Stomach (tissue), 9 donors: ENCODE results near the gene CPXM2. TPM values are rescaled to one million over a fixed set of nuclear protein-coding genes. Genes with fewer than 3 reads are reported as not detected.

ENCODE experiments used
- DNase-seq, 2 donors: peaks; one replicate each; pipeline versions ENCODE4 v3.0.0 to v3.0.0-alpha.2; 2013 to 2019
- H3K27ac ChIP-seq, 5 donors: fragments of 200-600 bp in 4 of 5; sonication (generic) in 4 of 5; one replicate each; pipeline ENCODE4 v1.5.1; 2013 to 2019; ENCODE audit warnings: mild to moderate bottlenecking in 1 of 5, moderate library complexity in 1 of 5
- H3K27me3 ChIP-seq, 3 donors: fragments of 200-600 bp; sonication (generic); one replicate each; pipeline ENCODE4 v1.5.1; 2017 to 2019; ENCODE audit warnings: mixed run types in 1 of 3
- H3K36me3 ChIP-seq, 4 donors: fragments of 200-600 bp; sonication (generic); 1 replicate in 3 of 4; 2 replicates in 1 of 4; pipeline ENCODE4 v1.5.1; 2016 to 2019
- H3K4me1 ChIP-seq, 4 donors: fragments of 200-600 bp; sonication (generic); one replicate each; pipeline ENCODE4 v1.5.1; 2016 to 2019
- H3K4me3 ChIP-seq, 4 donors: fragments of 200-600 bp; sonication (generic) in 3 of 4; one replicate each; pipeline ENCODE4 v1.5.1; 2016 to 2019; ENCODE audit warnings: mild to moderate bottlenecking in 1 of 4
- H3K9me3 ChIP-seq, 4 donors: fragments of 200-600 bp; sonication (generic); one replicate each; pipeline ENCODE4 v1.5.1; 2016 to 2019
- EP300 ChIP-seq: sonication (generic); formaldehyde crosslinking; IDR thresholded peaks from one replicate; pipeline ENCODE4 v1.6.1; 2017; ENCODE audit warnings: antibody characterized with exemption
- POLR2A ChIP-seq, 4 donors: fragments of 450-650 bp; IDR thresholded peaks; one replicate each; pipeline ENCODE4 v1.6.1; 2016; ENCODE audit warnings: antibody characterized with exemption in 4 of 4, control low read depth in 2 of 4, mild to moderate bottlenecking in 1 of 4, moderate library complexity in 1 of 4
- POLR2AphosphoS5 ChIP-seq, 3 donors: sonication (generic); formaldehyde crosslinking; IDR thresholded peaks; one replicate each; pipeline ENCODE4 v1.6.1; 2016; ENCODE audit warnings: antibody characterized with exemption in 3 of 3
- WGBS, 5 donors: extraction: QIAGEN DNeasy Blood & Tissue Kit in 3 of 5; methylation state at CpG; one replicate each; pipeline versions ENCODE4 v1.1.5 to v1.1.7; 2013 to 2018; 5-methylcytosine and 5-hydroxymethylcytosine counted together
- intact Hi-C: fragments of 100-400 bp; cut with DNase I; formaldehyde crosslinking; loops from one replicate; pipeline ENCODE4 v1.15.1; 2023; ENCODE audit warnings: low total_unique reads
- polyA plus RNA-seq, 3 donors: library from polyadenylated mRNA; stranded (reverse); fragments of 200-250 nt; gene quantifications; one replicate each; pipeline ENCODE4 v1.2.3, GENCODE V29; 2013
- total RNA-seq, 5 donors: library from RNA; depleted of rRNA; stranded (reverse); fragments of >200 nt; gene quantifications; one replicate each; pipeline versions ENCODE4 v1.1.0 to v1.2.3, GENCODE V29; 2014 to 2016
- TF ChIP-seq, protein P1 (sequence below), 7 experiments: fragments of 450-650 bp in 4 of 7; fragments of 200-600 bp in 3 of 7; sonication (generic) in 3 of 7; IDR thresholded peaks; one replicate each; pipeline ENCODE4 v1.5.1; 2016 to 2019; ENCODE audit warnings: antibody characterized with exemption in 7 of 7, control low read depth in 2 of 7, mild to moderate bottlenecking in 1 of 7
- donor health status: healthy with polysubstance abuse.
- donor health status: Bipolar disorder and iron deficiency.
- donor health status: healthy.

Gene CPXM2
- total and polyA plus RNA-seq, 8 donors = 0.46 to 33.5 (median 9.9) TPM

DNA sequence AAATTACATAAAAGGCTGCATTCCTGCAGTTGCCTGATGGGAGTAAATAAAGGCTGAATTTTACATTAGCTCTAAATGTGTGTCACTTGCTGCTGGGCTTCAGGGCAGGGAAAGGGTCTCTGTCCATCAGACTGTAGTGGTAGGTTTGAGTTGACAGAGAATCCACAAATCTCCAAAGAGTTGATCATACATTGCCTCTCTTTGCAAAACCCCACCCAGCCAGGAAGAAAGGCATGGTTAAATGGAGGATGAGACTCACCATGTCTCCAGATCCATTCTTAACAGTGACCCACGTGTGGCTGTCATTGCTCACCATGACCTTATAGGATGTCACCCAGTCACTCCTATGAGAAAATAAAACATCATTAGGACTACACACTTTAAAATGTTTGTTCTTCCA lies 92.8 kb downstream of the CPXM2 start:
- Histone ChIP-seq H3K27me3 (peaks cover 0 to 7% (median 0%) of the 10 kb centered on the region in 3 donors), H3K27ac (no peak overlapping the region), H3K36me3 (peaks cover 0 to 6% (median 0%) of the 10 kb centered on the region in 4 donors), H3K9me3 (no peaks in the 10 kb centered on the region), H3K4me1 (peaks cover 0 to 10% (median 0%) of the 10 kb centered on the region in 4 donors), H3K4me3 (no peak overlapping the region)
- intact Hi-C loops = no loop called here
- no peak for DNase-seq
- no peak for TF ChIP-seq EP300
- no peak for TF ChIP-seq POLR2A (IDR thresholded peaks at IDR 0.05)
- TF ChIP-seq, protein P1, sequence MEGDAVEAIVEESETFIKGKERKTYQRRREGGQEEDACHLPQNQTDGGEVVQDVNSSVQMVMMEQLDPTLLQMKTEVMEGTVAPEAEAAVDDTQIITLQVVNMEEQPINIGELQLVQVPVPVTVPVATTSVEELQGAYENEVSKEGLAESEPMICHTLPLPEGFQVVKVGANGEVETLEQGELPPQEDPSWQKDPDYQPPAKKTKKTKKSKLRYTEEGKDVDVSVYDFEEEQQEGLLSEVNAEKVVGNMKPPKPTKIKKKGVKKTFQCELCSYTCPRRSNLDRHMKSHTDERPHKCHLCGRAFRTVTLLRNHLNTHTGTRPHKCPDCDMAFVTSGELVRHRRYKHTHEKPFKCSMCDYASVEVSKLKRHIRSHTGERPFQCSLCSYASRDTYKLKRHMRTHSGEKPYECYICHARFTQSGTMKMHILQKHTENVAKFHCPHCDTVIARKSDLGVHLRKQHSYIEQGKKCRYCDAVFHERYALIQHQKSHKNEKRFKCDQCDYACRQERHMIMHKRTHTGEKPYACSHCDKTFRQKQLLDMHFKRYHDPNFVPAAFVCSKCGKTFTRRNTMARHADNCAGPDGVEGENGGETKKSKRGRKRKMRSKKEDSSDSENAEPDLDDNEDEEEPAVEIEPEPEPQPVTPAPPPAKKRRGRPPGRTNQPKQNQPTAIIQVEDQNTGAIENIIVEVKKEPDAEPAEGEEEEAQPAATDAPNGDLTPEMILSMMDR (IDR thresholded peaks at IDR 0.05) = no peak
- TF ChIP-seq POLR2AphosphoS5 (IDR thresholded peaks at IDR 0.05) = no peak
- WGBS, 5 donors = 56 to 80% (median 72%) methylated on average over 1 of the region's 1 CpG

DNA sequence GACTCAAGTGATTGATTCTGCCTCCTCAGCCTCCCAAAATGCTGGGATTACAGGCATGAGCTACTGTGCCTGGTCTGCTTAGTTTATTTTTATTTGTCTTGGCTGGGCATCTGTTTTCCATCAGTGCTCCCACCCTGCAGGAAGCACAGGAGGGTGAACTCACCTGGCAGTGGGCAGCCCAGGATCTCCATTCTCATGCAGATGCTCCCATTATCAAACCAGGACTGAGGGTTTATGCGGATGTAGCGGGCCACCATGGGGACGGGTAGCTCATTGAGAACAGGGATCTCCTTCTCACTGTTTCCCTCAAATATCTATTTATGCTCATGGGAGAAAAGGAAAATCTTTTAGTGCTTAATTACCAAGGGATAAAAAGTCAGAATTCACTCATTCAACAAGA lies 93.8 kb downstream of the CPXM2 start:
- Histone ChIP-seq H3K27me3 (peaks cover 0 to 7% (median 0%) of the 10 kb centered on the region in 3 donors), H3K4me1 (peaks cover 0 to 10% (median 0%) of the 10 kb centered on the region in 4 donors), H3K27ac (no peak overlapping the region), H3K36me3 (peaks cover 0 to 6% (median 0%) of the 10 kb centered on the region in 4 donors), H3K9me3 (no peaks in the 10 kb centered on the region), H3K4me3 (no peak overlapping the region)
- 73 to 90% (median 83%) methylated on average over 3 of the region's 3 CpGs for WGBS, 5 donors
- TF ChIP-seq EP300 = no peak
- TF ChIP-seq POLR2AphosphoS5 (IDR thresholded peaks at IDR 0.05) = no peak
- TF ChIP-seq, protein P1 (IDR thresholded peaks at IDR 0.05) = no peak
- TF ChIP-seq POLR2A (IDR thresholded peaks at IDR 0.05) = no peak
- intact Hi-C loops = no loop called here
- DNase-seq = no peak

- intact Hi-C loops = no loop called here
- TF ChIP-seq, protein P1 (IDR thresholded peaks at IDR 0.05) = no peak
- TF ChIP-seq EP300 (no peak), POLR2A (IDR thresholded peaks at IDR 0.05) (no peak), POLR2AphosphoS5 (IDR thresholded peaks at IDR 0.05) (no peak)
- Histone ChIP-seq H3K9me3 (no peaks in the 10 kb centered on the region), H3K4me1 (peaks cover 0 to 10% (median 0%) of the 10 kb centered on the region in 4 donors), H3K4me3 (no peak overlapping the region), H3K36me3 (peaks cover 0 to 12% (median 0%) of the 10 kb centered on the region in 4 donors), H3K27me3 (peaks cover 0 to 6% (median 0%) of the 10 kb centered on the region in 3 donors), H3K27ac (no peak overlapping the region)
- 69 to 82% (median 77%) methylated on average over 5 of the region's 5 CpGs for WGBS, 5 donors
- DNase-seq = no peak
These were observed 94.9 kb downstream of the CPXM2 start for GRCh38 chr10:123796736-123797135.

DNA sequence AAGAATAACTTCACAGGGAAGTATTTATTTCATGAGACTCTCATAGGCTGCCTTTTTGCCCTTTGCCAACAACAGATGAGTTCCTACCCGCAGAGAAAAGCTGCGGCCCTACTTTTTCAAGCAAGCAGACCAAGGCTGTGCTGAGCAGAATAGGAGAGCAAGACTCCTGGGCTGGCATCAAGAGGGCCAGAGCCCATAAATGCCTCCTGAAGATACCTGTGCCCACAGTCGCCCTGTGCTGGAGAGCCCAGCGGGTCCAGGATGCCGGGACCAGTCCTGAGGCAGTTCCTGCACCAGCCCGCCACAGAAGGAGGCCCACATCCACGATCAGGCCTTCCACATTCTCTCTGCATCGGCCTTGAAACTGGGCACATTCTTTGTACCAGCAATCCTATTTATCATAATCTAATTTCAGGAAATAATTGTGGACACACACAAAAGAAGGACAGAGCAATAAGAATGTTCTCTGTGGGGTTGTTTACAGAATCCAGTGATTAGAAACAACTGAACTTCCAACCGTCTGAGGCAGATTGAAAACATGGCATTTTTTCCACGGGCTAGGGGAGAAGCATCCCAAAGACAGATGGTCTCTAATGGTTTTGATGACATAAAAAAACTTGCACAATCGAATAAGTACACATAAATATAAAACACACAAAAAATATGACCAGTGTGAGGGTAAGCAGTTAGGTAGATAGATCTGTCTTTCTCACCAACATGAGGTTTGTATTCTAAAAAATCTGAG lies 95.6 kb downstream of the CPXM2 start:
- no peak for DNase-seq
- TF ChIP-seq EP300 = no peak
- TF ChIP-seq, protein P1 (IDR thresholded peaks at IDR 0.05) = no peak
- TF ChIP-seq POLR2A (IDR thresholded peaks at IDR 0.05) = no peak
- TF ChIP-seq POLR2AphosphoS5 (IDR thresholded peaks at IDR 0.05) = no peak
- peaks cover 0 to 10% (median 0%) of the 10 kb centered on the region in 4 donors for H3K4me1 ChIP-seq
- WGBS, 5 donors = 62 to 77% (median 71%) methylated on average over 8 to 11 of the region's 11 CpGs
- intact Hi-C loops = no loop called here
- H3K36me3 ChIP-seq = peaks cover 0 to 19% (median 0%) of the 10 kb centered on the region in 4 donors
- H3K9me3 ChIP-seq = peaks cover 0 to 3% (median 0%) of the 10 kb centered on the region in 4 donors
- no peaks in the 10 kb centered on the region for H3K27me3 ChIP-seq
- H3K27ac ChIP-seq = no peak overlapping the region
- no peak overlapping the region for H3K4me3 ChIP-seq
